ENCODE measurements around the gene UFSP1. TPM values are rescaled to one million over a fixed set of nuclear protein-coding genes. Genes with fewer than 3 reads are reported as not detected.

The UFSP1 gene
- total RNA-seq, 1 donor from 2014 or later = 3.1 TPM

GRCh38 chr7:100882785-100883526 lies 6.6 kb downstream of the UFSP1 start:
- DNase-seq (ENCODE audit: low spot score) = no peak

- DNase-seq (ENCODE audit: low spot score) = no peak
These were observed 7.3 kb downstream of the UFSP1 start for GRCh38 chr7:100882201-100882600.

DNA sequence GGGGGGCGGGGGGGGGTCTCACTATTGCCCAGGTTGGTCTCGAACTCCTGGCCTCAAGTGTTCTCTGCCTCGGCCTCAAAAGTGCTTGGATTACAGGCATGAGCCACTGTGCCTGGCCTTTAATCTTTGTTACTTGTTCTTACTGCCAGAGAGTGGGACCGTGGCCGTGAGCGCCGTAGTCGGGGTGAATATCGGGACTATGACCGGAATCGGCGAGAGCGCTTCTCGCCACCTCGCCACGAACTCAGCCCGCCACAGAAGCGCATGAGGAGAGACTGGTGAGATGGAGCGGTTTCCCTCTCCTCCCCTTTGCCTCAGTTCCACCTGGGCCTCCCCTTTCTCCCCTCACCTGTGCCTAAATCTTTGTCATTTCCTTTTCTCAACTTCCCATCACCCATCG lies 8.4 kb downstream of the UFSP1 start:
- DNase-seq (ENCODE audit: low spot score) = no peak

- no peak for DNase-seq (ENCODE audit: low spot score)
These were observed 8.9 kb downstream of the UFSP1 start for GRCh38 chr7:100880645-100881044.

- no peak for DNase-seq (ENCODE audit: low spot score)
These were observed 9.7 kb downstream of the UFSP1 start for GRCh38 chr7:100879685-100880261.

GRCh38 chr7:100878685-100879084 lies 10.8 kb downstream of the UFSP1 start:
- no peak for DNase-seq (ENCODE audit: low spot score)

- DNase-seq (ENCODE audit: low spot score) = no peak
These were observed 11.5 kb downstream of the UFSP1 start for GRCh38 chr7:100878013-100878412.

GRCh38 chr7:100875356-100875751 lies 14.2 kb downstream of the UFSP1 start:
- DNase-seq (ENCODE audit: low spot score) = no peak

GRCh38 chr7:100874577-100875355 lies 14.7 kb downstream of the UFSP1 start, which contains the start of gene SRRT:
Gene SRRT, plus strand, starts transcription at chr7:100875103. Its CDS starts 488 bp downstream, at chr7:100875591.
- peak; percentile 99 for DNase-seq (ENCODE audit: low spot score)

DNA sequence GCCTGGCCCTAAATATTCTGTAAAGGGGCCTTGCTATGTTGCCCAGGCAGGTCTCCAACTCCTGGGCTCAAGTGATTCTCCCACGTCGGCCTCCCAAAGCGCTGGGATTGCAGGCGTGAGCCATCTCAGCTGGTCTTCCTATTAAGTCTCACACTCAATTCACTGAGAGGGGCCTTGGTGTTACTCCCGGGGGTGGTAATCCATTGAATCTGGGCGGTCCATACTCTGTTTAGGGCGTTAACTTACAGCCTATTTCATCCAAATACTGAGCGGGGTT lies 15.3 kb downstream of the UFSP1 start:
- DNase-seq (ENCODE audit: low spot score) = no peak

GRCh38 chr7:100873599-100874299 lies 15.8 kb downstream of the UFSP1 start:
- DNase-seq (ENCODE audit: low spot score) = no peak

- DNase-seq (ENCODE audit: low spot score) = peak; percentile 35
These were observed 21.6 kb downstream of the UFSP1 start for GRCh38 chr7:100867776-100868485.

DNA sequence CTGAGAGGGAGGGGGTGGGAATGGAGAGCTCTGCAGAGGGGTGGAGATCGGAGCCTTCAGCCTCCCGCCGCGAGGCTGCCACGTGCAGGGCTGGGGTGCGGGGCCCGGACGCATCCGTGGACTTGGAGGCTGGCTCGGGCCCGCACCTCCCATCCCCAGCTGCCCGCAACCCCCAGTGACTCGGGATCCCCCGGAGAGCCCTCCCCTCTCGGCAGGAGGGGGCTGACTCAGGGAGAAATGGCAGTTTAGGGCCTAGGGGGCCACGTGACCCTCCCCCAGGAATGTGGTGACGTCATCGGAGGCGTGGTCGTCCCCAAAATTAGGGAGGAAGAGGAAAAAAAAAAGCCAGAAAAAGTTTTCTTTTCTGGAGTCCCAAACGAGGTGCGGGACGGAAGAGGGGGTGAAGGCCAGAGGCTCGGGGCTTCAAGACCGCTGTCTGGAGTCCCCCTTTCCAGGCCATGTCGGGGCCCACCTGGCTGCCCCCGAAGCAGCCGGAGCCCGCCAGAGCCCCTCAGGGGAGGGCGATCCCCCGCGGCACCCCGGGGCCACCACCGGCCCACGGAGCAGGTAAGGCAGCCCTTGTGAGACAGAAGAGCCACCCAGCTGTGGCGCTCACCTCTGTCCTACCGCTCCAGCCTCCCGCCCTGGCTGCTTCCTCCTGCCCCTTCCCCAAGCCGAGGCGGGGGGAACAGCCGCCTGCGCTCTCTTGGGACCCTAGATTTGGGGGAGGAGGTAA lies 22.3 kb downstream of the UFSP1 start, which contains the start of gene TRIP6:
Gene TRIP6, plus strand, starts transcription at position 348 of the 736 bp plus-strand sequence. Its CDS starts 111 bp downstream, at position 459.
- peak; percentile 97 for DNase-seq (ENCODE audit: low spot score)

- no peak for DNase-seq (ENCODE audit: low spot score)
These were observed 22.8 kb downstream of the UFSP1 start for GRCh38 chr7:100866729-100867039.

DNA sequence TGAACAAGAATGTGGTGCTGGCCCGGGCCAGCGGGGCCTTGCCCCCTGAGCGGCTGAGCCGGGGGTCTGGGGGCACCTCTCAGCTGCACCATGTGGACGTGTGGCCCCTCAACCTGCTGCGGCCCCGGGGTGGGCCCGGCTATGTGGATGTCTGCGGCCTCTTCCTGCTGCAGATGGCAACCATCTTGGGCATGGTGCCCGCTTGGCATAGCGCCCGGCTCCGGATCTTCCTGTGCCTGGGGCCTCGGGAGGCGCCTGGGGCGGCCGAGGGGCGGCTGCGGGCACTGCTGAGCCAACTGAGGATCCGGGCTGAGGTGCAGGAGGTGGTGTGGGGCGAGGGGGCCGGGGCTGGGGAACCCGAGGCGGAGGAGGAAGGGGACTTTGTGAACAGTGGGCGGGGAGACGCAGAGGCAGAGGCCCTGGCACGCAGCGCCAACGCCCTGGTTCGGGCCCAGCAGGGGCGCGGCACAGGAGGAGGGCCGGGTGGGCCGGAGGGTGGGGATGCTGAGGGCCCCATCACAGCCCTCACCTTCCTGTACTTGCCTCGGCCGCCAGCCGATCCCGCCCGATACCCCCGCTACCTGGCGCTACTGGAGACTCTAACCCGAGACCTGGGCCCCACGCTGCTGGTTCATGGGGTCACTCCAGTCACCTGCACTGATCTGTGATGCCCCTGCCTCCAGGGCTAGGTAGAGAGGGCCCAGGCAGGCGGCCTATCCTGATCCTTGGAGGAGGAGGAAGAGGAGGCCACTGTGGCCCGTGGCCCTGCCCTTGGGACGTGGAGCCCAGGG lies 23.4 kb downstream of the UFSP1 start:
- peak; percentile 61 for DNase-seq (ENCODE audit: low spot score)

- peak; percentile 35 for DNase-seq (ENCODE audit: low spot score)
These were observed 24.1 kb downstream of the UFSP1 start for GRCh38 chr7:100865372-100865911.

GRCh38 chr7:100864263-100864845 lies 25.2 kb downstream of the UFSP1 start:
- no peak for DNase-seq (ENCODE audit: low spot score)

DNA sequence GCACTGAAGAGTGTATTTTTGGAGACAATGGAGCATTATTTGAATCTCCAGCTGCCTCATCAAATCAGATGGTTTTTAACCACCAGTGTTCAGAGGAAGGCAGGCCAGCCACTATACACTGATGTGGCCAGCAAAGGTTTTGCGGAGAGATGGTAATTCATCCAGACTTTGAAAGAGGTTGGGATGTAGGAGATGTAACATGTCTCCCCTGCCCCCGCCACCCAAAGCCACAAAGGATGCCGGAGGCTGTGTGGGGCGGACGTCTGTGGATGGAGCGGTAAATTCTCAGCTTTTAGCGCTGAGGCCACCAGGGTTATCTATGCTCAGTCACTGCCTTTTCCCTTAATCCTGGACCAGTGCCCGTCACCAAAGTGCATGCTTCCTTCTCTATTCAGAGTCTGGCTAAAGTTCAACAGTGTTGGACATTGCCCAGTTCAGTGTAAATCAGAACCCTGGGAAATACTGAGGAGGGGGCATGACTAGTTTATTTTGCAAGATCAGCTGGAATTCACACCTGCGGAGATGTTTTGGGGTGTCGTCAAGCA lies 26.0 kb downstream of the UFSP1 start:
- no peak for DNase-seq (ENCODE audit: low spot score)

DNA sequence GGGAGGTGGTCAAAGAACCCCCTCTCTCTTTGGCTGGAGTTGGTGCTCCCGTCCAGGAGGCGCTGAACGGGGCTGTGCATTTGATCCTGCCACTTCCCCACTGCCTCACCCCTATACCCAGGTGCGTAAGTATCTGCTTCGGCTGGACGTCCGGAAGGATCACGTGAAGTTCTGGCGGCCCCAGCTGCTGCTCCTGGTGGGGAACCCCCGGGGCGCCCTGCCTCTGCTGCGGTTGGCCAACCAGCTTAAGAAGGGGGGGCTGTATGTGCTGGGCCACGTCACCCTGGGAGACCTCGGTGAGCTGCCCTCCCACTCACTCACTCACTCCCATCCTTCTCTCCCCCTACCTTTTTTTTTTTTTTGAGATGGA lies 27.9 kb downstream of the UFSP1 start:
- DNase-seq (ENCODE audit: low spot score) = no peak
